Gastrocnemius medialis (tissue), 4 donors: ENCODE measurements around the gene NSD2. TPM values are rescaled to one million over a fixed set of nuclear protein-coding genes. Genes with fewer than 3 reads are reported as not detected.

Experiments
- ATAC-seq, 2 donors: fragments of 150-250 bp; one replicate each; pipeline ENCODE4 v1.9.1; 2016
- DNase-seq, 2 donors: peaks; one replicate each; pipeline ENCODE4 v3.0.0-alpha.2; 2019
- H3K27ac ChIP-seq, 4 donors: fragments of 200-600 bp; sonication (generic); 1 replicate in 1 of 4; 2 replicates in 3 of 4; pipeline ENCODE4 v1.5.1; 2016 to 2018; ENCODE audit warnings: mild to moderate bottlenecking in 2 of 4, moderate library complexity in 1 of 4
- H3K27me3 ChIP-seq, 3 donors: fragments of 200-600 bp; sonication (generic) in 2 of 3; 1 replicate in 1 of 3; 2 replicates in 2 of 3; pipeline versions ENCODE4 v1.5.1 to v1.6.0; 2016 to 2019; ENCODE audit warnings: mild to moderate bottlenecking in 1 of 3, moderate library complexity in 1 of 3
- H3K36me3 ChIP-seq, 2 donors: fragments of 200-600 bp; sonication (generic) in 1 of 2; one replicate each; pipeline ENCODE4 v1.5.1; 2017 to 2018
- H3K4me1 ChIP-seq, 2 donors: fragments of 200-600 bp; sonication (generic) in 1 of 2; one replicate each; pipeline ENCODE4 v1.5.1; 2016 to 2017; ENCODE audit warnings: mild to moderate bottlenecking in 2 of 2
- H3K4me3 ChIP-seq, 4 donors: fragments of 200-600 bp; sonication (generic) in 3 of 4; 1 replicate in 1 of 4; 2 replicates in 3 of 4; pipeline ENCODE4 v1.5.1; 2016 to 2019; ENCODE audit warnings: mild to moderate bottlenecking in 2 of 4
- H3K9me3 ChIP-seq, 3 donors: fragments of 200-600 bp; sonication (generic) in 2 of 3; 1 replicate in 1 of 3; 2 replicates in 2 of 3; pipeline ENCODE4 v1.5.1; 2016 to 2019
- POLR2A ChIP-seq, 2 donors: fragments of 450-650 bp; IDR thresholded peaks; one replicate each; pipeline ENCODE4 v1.6.1; 2017; ENCODE audit warnings: antibody characterized with exemption in 2 of 2, mild to moderate bottlenecking in 2 of 2, moderate library complexity in 2 of 2
- in situ Hi-C, 4 donors: fragments of 200-750 bp; cut with MboI; loops; one replicate each; pipeline versions ENCODE4 v1.15.0 to v1.8.0; 2017; ENCODE audit warnings: low sequenced_read_pairs in 4 of 4
- intact Hi-C: fragments of 100-400 bp; cut with DNase I; formaldehyde crosslinking; loops from one replicate; pipeline ENCODE4 v1.15.1; 2023; ENCODE audit warnings: low total_unique reads
- total RNA-seq, 4 donors: library from RNA; depleted of rRNA; stranded (reverse); fragments of >200 nt; gene quantifications; one replicate each; pipeline versions ENCODE4 v1.1.0 to v1.2.3, GENCODE V29; 2016
- TF ChIP-seq, protein P1 (sequence below), 5 experiments: fragments of 450-650 bp in 3 of 5; fragments of 200-600 bp in 2 of 5; sonication (generic) in 2 of 5; IDR thresholded peaks in 4 of 5; conservative IDR thresholded peaks in 1 of 5; 1 replicate in 4 of 5; 2 replicates in 1 of 5; pipeline ENCODE4 v1.5.1; 2016 to 2019; ENCODE audit warnings: antibody characterized with exemption in 5 of 5, mild to moderate bottlenecking in 3 of 5, moderate library complexity in 3 of 5

Gene NSD2
- total RNA-seq, 4 donors from 2014 or later: 14.8 to 21.3 (median 16.8) TPM

DNA sequence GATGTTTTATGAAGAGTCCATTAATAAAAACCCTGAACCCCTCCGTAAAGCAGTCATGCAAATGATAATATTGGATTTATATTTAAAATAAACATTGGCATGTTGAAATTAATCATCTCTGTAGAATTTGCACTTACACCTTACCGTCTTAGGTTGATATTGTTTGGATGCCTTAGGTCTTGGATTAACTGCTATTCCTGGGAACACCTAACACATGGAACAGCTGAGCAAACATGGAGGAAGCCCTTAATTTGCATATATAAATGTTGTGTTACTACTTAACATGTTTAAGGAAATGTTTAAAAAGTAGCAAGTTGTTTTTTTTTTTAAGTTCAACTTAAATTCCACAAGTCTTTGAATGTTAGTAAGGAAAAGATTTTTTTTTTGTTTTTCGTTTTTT lies 62.5 kb downstream of the NSD2 start:
- in situ Hi-C loops: no loop called here
- no peak overlapping the region for H3K27ac ChIP-seq
- intact Hi-C loops: no loop called here
- no peaks in the 10 kb centered on the region for H3K9me3 ChIP-seq
- no peaks in the 10 kb centered on the region for H3K27me3 ChIP-seq
- DNase-seq (no peak), ATAC-seq (no peak)
- TF ChIP-seq, protein P1, sequence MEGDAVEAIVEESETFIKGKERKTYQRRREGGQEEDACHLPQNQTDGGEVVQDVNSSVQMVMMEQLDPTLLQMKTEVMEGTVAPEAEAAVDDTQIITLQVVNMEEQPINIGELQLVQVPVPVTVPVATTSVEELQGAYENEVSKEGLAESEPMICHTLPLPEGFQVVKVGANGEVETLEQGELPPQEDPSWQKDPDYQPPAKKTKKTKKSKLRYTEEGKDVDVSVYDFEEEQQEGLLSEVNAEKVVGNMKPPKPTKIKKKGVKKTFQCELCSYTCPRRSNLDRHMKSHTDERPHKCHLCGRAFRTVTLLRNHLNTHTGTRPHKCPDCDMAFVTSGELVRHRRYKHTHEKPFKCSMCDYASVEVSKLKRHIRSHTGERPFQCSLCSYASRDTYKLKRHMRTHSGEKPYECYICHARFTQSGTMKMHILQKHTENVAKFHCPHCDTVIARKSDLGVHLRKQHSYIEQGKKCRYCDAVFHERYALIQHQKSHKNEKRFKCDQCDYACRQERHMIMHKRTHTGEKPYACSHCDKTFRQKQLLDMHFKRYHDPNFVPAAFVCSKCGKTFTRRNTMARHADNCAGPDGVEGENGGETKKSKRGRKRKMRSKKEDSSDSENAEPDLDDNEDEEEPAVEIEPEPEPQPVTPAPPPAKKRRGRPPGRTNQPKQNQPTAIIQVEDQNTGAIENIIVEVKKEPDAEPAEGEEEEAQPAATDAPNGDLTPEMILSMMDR (IDR thresholded peaks at IDR 0.05 in 4 of 5, conservative IDR thresholded peaks at IDR 0.05 in 1 of 5): no peak
- no peak for TF ChIP-seq POLR2A (IDR thresholded peaks at IDR 0.05)
- H3K4me3 ChIP-seq: no peak overlapping the region
- peaks cover 0 to 20% of the 10 kb centered on the region in 2 donors for H3K36me3 ChIP-seq
- no peaks in the 10 kb centered on the region for H3K4me1 ChIP-seq

GRCh38 chr4:1937550-1937949 lies 66.4 kb downstream of the NSD2 start:
- H3K36me3 ChIP-seq: peaks cover 0 to 18% of the 10 kb centered on the region in 2 donors
- intact Hi-C loops (no loop called here), in situ Hi-C loops (no loop called here)
- TF ChIP-seq POLR2A (IDR thresholded peaks at IDR 0.05): no peak
- TF ChIP-seq, protein P1 (IDR thresholded peaks at IDR 0.05 in 4 of 5, conservative IDR thresholded peaks at IDR 0.05 in 1 of 5): no peak
- DNase-seq (no peak), ATAC-seq (no peak)
- H3K4me1 ChIP-seq: peaks cover 5 to 17% of the 10 kb centered on the region in 2 donors
- H3K9me3 ChIP-seq: no peaks in the 10 kb centered on the region
- no peak overlapping the region for H3K27ac ChIP-seq
- H3K27me3 ChIP-seq: no peaks in the 10 kb centered on the region
- H3K4me3 ChIP-seq: no peak overlapping the region

DNA sequence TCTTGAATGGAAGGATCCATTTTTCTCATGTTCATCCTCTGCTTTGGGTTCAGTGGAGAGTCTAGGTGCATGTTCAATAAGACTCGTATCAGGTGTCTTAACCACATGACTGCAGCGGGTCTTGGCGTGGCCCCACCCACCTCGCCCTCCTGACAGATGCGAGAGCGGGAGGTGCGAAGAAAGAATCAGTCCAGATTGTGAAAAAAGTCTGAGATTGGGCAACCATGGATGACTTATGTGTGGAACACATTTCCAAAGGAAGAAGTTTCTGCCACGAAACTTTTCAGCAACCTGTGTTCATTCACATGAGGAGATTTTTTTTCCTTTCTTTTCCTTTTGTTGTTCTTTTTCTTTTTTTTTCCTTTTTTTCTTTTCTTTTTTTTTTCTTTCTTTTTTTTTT lies 66.8 kb downstream of the NSD2 start:
- H3K4me1 ChIP-seq: peaks cover 5 to 17% of the 10 kb centered on the region in 2 donors
- no peak for DNase-seq
- in situ Hi-C loops: no loop called here
- H3K4me3 ChIP-seq: no peak overlapping the region
- ATAC-seq: no peak
- H3K27me3 ChIP-seq: no peaks in the 10 kb centered on the region
- intact Hi-C loops: no loop called here
- H3K27ac ChIP-seq: no peak overlapping the region
- no peak for TF ChIP-seq POLR2A (IDR thresholded peaks at IDR 0.05)
- TF ChIP-seq, protein P1 (IDR thresholded peaks at IDR 0.05 in 4 of 5, conservative IDR thresholded peaks at IDR 0.05 in 1 of 5): no peak
- H3K36me3 ChIP-seq: peaks cover 0 to 19% of the 10 kb centered on the region in 2 donors
- no peaks in the 10 kb centered on the region for H3K9me3 ChIP-seq

DNA sequence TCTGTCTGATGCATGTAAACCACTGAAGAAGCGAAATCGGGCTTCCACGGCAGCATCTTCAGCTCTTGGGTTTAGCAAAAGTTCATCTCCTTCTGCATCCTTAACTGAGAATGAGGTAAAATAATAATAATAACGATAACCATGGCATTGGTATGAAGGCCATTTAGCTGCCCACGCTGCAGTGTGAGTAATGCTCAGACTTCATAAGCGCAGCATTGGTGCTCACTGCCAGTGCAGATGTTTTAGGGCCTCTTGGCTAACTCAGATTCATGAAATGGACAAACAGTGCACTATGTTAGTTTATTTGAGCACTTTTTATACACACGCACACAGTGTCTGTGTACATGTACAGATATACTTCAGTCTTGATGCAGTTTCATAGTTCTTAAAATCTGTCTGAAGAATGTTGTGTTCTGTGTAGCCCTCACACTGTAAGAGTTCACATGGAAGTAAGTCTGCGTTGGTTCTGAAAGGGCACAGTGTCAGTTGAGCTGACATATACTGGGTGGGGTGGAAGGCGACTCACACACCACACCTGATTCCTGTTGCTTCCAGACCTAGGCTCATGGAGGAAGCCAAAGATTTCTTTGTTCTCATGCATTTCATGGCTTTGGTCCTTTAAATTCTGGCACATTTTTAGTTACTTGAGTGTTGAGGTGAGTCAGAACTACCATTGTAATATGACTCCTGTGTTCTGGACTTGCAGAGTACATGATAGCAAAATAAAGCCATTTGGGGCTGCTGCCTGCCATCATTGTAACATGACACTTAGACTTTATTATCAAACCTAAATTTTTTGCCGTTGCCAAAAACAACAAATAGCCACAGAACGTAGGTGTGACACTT lies 68.7 kb downstream of the NSD2 start:
- no peaks in the 10 kb centered on the region for H3K27me3 ChIP-seq
- H3K4me1 ChIP-seq: peaks cover 5 to 17% of the 10 kb centered on the region in 2 donors
- DNase-seq (peak in 1 of 2 donors; percentile 24), ATAC-seq (peak; percentile 85 to 97)
- no peaks in the 10 kb centered on the region for H3K9me3 ChIP-seq
- intact Hi-C loops (no loop called here), in situ Hi-C loops (no loop called here)
- H3K27ac ChIP-seq: peak overlapping the region in 3 of 4 donors; percentile 22 to 71 (median 52)
- no peak for TF ChIP-seq POLR2A (IDR thresholded peaks at IDR 0.05)
- TF ChIP-seq, protein P1 (IDR thresholded peaks at IDR 0.05 in 4 of 5, conservative IDR thresholded peaks at IDR 0.05 in 1 of 5): no peak
- H3K4me3 ChIP-seq: no peak overlapping the region
- H3K36me3 ChIP-seq: peaks cover 0 to 19% of the 10 kb centered on the region in 2 donors
